ENCODE measurements around the gene LPCAT1.
"Not testable (repeated sequence)": the region's sequence is repeated elsewhere in the genome, so short reads cannot be mapped to it uniquely, and the experiment has no call there.

Gene LPCAT1

DNA sequence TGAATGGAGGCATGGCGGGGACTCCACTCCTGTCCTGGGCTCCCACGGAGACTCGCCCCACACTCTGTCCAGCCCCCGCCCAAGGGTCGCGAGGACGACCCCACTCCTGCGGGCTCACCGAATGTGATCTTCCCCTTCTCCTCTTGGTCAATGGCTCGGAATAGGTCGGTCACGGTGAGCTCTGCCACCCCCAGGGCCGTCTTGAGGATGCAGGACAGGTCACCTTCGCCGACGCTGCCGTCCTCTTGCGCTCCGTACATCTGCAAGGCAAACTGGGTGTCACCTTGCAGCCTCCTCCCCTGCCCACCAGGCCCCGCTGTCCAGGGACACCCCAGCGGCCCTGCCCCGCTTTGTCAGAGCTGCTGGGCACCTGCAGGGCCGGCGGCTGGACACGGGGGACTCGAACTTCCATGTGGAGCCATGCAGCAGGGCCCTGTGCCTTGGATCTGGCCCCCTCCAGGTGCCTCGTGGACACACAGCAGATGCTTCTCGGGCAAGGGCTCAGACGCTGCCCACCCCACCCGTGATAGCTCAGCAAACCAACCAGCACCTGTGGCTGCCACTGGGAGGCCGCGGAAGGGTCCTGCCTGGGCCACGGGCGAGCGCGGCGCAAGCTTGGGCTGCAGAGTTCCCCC lies 57.0 kb downstream of the LPCAT1 start:
- H3K36me3 ChIP-seq (ENCODE audit: insufficient read depth, low read length), result peaks cover 25% of the 10 kb centered on the region

DNA sequence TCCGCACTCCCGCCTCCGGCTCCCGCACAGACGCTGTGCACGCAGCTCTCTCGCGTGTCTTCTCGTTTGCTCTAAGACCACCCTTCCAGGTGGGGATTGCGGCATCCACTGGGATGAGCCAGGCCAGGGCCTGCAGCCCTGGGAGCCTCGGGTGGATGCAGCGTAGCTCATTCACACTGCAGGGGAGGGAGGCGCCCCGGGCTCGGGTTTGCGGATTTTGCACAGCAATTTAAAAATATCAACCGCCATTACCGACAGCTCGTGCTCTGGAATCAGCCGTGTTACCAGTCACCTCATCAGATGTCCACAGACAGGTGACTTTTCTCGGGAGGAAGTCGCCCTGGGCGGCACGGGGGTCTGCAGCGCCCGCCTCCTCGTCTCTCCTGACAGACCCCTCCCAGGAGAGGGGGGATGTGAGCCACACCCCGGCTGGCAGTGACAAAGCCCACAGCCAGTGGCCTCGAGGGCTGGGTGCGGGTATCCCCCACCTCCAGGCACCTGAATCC lies 57.7 kb downstream of the LPCAT1 start:
- Histone ChIP-seq H3K4me1 (ENCODE audit: insufficient read depth, low read length) (no peaks in the 10 kb centered on the region), H3K9me3 (ENCODE audit: control insufficient read depth, insufficient read depth, low read length) (no peaks in the 10 kb centered on the region), H3K9ac (ENCODE audit: low read depth, low read length) (no peak overlapping the region), H3K36me3 (ENCODE audit: insufficient read depth, low read length) (peaks cover 29% of the 10 kb centered on the region)

More for the DNA sequence above, 57.0 kb downstream of the LPCAT1 start:
- H3K9me3 ChIP-seq (ENCODE audit: control insufficient read depth, insufficient read depth, low read length), result no peaks in the 10 kb centered on the region
- H3K4me1 ChIP-seq (ENCODE audit: insufficient read depth, low read length), result no peaks in the 10 kb centered on the region
- no peak overlapping the region for H3K9ac ChIP-seq (ENCODE audit: low read depth, low read length)

DNA sequence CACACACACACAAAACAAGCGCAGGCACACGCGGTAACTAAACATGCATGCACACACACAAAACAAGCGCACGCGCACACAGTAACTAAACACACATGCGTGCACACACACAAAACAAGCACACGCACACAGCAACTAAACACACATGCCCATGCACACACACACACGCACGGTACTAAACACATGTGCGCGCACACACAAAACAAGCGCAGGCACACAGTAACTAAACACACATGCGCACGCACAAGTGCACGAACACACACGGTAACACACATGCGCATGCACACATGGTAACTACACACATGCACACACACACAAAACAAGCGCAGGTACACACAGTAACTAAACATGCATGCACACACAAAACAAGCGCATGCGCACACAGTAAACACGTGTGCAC lies 58.6 kb downstream of the LPCAT1 start:
- H3K4me1 ChIP-seq (ENCODE audit: insufficient read depth, low read length), result no peaks in the 10 kb centered on the region
- no peaks in the 10 kb centered on the region for H3K9me3 ChIP-seq (ENCODE audit: control insufficient read depth, insufficient read depth, low read length)
- no peak overlapping the region for H3K9ac ChIP-seq (ENCODE audit: low read depth, low read length)
- H3K36me3 ChIP-seq (ENCODE audit: insufficient read depth, low read length), result peaks cover 32% of the 10 kb centered on the region

DNA sequence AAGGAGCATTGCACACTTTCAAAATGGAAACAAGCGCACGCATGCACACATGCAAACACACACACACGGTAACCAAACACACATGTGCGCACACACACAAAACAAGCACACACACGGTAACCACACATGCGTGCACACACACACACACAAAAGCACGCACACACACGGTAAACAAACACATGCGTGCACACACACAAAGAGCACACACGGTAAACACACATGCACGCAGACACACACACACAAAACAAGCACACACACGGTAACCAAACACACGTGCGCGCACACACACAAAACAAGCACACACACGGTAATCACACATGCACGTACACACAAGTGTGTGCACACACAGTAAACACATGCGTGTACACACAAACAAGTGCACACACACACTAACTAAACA lies 59.2 kb downstream of the LPCAT1 start:
- no peaks in the 10 kb centered on the region for H3K4me1 ChIP-seq (ENCODE audit: insufficient read depth, low read length)
- H3K9ac ChIP-seq (ENCODE audit: low read depth, low read length), result no peak overlapping the region
- H3K36me3 ChIP-seq (ENCODE audit: insufficient read depth, low read length), result peaks cover 31% of the 10 kb centered on the region
- H3K9me3 ChIP-seq (ENCODE audit: control insufficient read depth, insufficient read depth, low read length), result no peaks in the 10 kb centered on the region

DNA sequence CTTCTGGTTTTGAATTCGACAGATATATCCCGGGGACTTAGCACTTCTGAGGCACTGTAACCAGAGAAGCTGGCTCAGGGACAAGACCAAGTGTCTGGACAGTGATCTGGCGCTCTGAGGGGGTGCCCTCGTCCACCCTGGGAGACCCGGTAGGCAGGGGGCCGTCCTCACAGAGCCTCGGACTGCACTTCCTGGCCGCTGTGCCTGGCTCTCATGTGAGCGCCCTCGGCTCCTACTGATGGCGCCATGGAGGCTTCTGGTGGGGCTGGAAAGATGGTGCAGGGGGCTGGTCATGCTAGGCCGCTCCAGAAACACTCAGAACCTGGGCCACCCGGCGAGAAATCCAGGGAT lies 59.7 kb downstream of the LPCAT1 start:
- no peak overlapping the region for H3K9ac ChIP-seq (ENCODE audit: low read depth, low read length)
- peaks cover 33% of the 10 kb centered on the region for H3K36me3 ChIP-seq (ENCODE audit: insufficient read depth, low read length)
- no peaks in the 10 kb centered on the region for H3K9me3 ChIP-seq (ENCODE audit: control insufficient read depth, insufficient read depth, low read length)
- H3K4me1 ChIP-seq (ENCODE audit: insufficient read depth, low read length), result no peaks in the 10 kb centered on the region

DNA sequence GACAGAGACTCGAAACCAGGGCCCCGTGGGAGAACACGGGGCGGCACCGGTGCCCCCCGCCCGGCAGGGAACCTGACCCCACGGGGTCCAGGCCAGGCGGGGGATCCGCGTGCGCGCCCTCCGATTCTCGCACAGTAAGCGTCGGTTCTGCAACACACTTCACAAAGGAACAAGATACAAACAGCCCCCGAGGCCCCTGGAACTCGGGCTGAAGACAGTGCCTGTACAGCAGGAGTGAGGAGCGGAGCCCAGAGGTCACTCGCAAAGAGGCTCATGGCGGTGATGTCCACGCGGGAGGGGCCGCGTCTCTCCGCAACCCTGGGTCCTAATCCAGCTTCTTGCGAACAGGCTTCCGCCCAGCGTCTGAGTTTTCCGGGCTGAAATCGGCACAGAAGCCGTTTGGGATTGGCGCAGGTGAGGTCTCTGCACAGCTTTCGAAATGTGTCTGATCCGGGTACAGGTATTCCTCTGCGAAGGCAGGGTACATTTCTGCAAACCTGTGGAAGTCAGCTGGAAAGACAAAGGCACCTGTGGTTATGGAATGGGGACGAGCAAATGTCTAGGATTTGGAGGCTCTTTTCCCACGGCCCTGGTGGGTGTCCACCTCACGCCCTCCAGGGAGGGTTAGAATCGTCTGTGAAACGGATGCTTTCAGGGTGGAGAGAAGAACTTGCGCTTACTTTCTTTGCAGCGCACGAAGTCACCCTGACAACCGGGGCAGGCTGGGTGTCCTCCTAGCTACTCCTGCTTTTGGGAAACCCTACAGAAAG lies 60.2 kb downstream of the LPCAT1 start:
- H3K9me3 ChIP-seq (ENCODE audit: control insufficient read depth, insufficient read depth, low read length), result no peaks in the 10 kb centered on the region; the same call in 1 of the 2 replicates
- H3K36me3 ChIP-seq (ENCODE audit: insufficient read depth, low read length), result peaks cover 33% of the 10 kb centered on the region
- H3K9ac ChIP-seq (ENCODE audit: low read depth, low read length), result no peak overlapping the region
- H3K4me1 ChIP-seq (ENCODE audit: insufficient read depth, low read length), result no peaks in the 10 kb centered on the region

DNA sequence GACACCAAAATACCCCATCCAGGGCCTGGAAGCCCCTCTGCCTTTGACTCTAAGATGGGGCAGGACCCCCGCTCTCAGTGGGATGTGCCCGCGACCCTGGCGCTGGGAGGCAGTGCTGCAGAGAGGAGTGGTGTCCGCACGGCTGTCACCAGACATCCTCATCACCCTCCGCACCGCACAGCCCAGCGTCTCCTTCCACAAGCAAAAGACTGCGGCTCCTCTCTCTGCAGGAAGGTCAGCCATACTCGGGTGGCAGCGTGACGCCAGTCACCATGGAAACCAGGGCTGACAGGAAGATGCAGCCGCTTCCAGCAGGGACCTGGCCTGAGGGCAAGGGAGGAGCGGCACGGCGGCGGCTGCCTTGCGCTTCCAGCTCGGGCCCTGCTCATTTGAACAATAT lies 61.4 kb downstream of the LPCAT1 start:
- H3K36me3 ChIP-seq (ENCODE audit: insufficient read depth, low read length), result peaks cover 39% of the 10 kb centered on the region
- no peak overlapping the region for H3K9ac ChIP-seq (ENCODE audit: low read depth, low read length)
- H3K9me3 ChIP-seq (ENCODE audit: control insufficient read depth, insufficient read depth, low read length), result peaks cover 2% of the 10 kb centered on the region; the same call in 1 of the 2 replicates
- no peaks in the 10 kb centered on the region for H3K4me1 ChIP-seq (ENCODE audit: insufficient read depth, low read length)

DNA sequence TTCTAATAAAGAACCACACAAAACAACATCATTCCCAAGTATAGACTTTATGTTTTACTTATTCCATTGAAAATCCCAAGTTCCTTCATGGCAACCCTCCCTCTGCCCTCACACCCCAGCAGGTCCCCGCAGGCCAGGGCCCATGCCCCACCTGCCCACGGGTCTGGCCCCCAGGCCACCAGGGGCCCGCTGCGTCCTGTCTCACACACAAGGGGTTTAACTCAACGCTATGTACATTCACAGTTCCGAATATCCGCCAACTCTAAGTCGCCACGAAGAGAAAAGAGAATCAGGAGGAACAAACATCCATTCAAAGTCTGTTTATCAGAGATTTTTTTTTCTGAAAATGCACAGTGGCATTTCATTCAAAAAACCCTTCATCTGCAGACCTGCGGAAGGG lies 62.4 kb downstream of the LPCAT1 start:
- Histone ChIP-seq H3K9me3 (ENCODE audit: control insufficient read depth, insufficient read depth, low read length) (peaks cover 2% of the 10 kb centered on the region; the same call in 1 of the 2 replicates), H3K4me1 (ENCODE audit: insufficient read depth, low read length) (no peaks in the 10 kb centered on the region), H3K9ac (ENCODE audit: low read depth, low read length) (no peak overlapping the region), H3K36me3 (ENCODE audit: insufficient read depth, low read length) (peaks cover 42% of the 10 kb centered on the region)

DNA sequence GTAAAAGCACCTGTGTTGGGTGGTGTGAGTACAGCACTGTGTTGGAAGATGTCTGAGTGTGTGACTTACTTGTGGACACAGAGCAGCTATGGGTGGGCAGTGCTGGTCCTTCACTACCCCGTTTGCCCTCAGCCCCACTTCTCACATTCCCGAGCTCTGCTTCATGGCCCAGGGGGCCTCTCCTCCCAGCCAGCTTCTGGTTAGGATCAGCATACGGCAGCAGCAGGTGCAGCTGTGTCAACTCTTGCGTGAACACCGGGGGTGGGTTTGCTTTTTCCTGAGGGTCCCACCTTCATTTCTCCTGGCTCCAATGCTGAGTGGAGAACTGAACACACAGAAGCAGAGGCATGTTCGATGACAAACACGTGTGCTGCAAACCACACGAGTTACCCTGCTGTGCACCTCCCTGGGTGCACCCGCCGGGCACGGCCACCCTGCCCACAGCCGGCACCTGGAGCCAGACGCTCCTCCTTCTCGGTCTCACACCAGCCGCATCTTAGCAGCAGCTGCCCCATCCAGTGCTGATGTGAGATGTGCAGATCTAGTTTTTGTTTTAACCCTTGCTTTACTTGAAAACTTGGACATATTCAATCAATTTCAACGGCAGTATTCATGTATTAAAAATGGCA lies 63.6 kb downstream of the LPCAT1 start:
- peaks cover 42% of the 10 kb centered on the region for H3K36me3 ChIP-seq (ENCODE audit: insufficient read depth, low read length)
- no peaks in the 10 kb centered on the region for H3K4me1 ChIP-seq (ENCODE audit: insufficient read depth, low read length)
- peaks cover 6% of the 10 kb centered on the region for H3K9me3 ChIP-seq (ENCODE audit: control insufficient read depth, insufficient read depth, low read length)
- no peak overlapping the region for H3K9ac ChIP-seq (ENCODE audit: low read depth, low read length)

DNA sequence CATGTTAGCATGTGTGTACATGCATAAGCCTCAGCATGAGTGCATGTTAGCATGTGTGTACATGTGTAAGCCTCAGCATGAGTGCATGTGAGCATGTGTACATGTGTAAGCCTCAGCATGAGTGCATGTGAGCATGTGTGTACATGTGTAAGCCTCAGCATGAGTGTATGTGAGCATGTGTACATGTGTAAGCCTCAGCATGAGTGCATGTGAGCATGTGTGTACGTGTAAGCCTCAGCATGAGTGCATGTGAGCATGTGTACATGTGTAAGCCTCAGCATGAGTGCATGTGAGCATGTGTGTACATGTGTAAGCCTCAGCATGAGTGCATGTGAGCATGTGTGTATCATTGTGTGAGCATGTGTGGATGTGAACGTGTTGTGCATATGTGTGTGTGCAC lies 64.3 kb downstream of the LPCAT1 start:
- not testable (repeated sequence) for H3K9me3 ChIP-seq (ENCODE audit: control insufficient read depth, insufficient read depth, low read length); H3K4me1 ChIP-seq (ENCODE audit: insufficient read depth, low read length); H3K9ac ChIP-seq (ENCODE audit: low read depth, low read length)
- peaks cover 37% of the 10 kb centered on the region for H3K36me3 ChIP-seq (ENCODE audit: insufficient read depth, low read length)

DNA sequence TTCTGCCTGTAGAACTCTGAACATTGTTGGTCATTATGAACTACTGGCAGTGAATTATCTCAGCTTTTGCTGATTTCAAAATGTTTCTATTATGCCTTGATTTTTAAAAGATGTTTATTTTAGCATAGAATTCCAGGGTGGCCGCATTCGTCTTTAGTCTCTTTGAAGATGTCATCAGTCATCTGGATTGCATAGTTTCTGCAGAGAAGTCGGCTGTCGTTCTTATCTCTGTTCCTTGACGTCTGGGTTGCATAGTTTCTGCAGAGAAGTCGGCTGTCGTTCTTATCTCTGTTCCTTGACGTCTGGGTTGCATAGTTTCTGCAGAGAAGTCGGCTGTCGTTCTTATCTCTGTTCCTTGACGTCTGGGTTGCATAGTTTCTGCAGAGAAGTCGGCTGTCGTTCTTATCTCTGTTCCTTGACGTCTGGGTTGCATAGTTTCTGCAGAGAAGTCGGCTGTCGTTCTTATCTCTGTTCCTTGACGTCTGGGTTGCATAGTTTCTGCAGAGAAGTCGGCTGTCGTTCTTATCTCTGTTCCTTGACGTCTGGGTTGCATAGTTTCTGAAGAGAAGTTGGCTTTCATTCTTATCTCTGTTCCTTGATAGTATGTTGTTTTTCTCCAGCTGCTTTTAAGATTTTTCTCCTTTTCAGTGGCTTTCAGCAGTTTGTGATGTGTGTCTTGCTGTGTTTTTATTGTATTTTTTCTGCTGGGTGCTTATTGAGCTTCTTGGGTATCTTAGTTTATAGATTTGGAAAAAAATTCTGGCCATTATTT lies 67.5 kb downstream of the LPCAT1 start:
- Histone ChIP-seq H3K9me3 (ENCODE audit: control insufficient read depth, insufficient read depth, low read length) (peaks cover 17% of the 10 kb centered on the region), H3K36me3 (ENCODE audit: insufficient read depth, low read length) (peaks cover 20% of the 10 kb centered on the region; the same call in 1 of the 2 replicates)
- not testable (repeated sequence) for H3K9ac ChIP-seq (ENCODE audit: low read depth, low read length); H3K4me1 ChIP-seq (ENCODE audit: insufficient read depth, low read length)

DNA sequence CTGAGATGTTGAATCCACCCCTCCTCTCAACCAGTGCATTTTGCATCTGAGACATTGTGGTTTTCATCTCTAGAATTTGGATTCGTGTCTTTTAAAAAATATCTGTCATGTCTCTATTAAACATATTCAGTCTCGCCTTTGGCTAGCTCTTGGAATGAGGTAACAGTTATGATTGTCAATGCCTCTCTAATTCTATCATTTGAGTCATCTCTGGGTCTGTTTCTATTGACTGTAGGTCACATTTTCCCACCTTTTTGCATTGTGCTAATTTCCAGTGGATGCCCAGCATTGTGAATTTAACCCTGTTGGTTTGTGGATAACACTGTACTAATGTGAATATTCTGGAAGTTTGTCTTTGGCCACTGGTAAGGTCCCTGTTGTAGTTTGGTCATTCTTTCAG lies 70.1 kb downstream of the LPCAT1 start:
- H3K9me3 ChIP-seq (ENCODE audit: control insufficient read depth, insufficient read depth, low read length), result peaks cover 17% of the 10 kb centered on the region
- no peak overlapping the region for H3K9ac ChIP-seq (ENCODE audit: low read depth, low read length)
- no peaks in the 10 kb centered on the region for H3K4me1 ChIP-seq (ENCODE audit: insufficient read depth, low read length)

DNA sequence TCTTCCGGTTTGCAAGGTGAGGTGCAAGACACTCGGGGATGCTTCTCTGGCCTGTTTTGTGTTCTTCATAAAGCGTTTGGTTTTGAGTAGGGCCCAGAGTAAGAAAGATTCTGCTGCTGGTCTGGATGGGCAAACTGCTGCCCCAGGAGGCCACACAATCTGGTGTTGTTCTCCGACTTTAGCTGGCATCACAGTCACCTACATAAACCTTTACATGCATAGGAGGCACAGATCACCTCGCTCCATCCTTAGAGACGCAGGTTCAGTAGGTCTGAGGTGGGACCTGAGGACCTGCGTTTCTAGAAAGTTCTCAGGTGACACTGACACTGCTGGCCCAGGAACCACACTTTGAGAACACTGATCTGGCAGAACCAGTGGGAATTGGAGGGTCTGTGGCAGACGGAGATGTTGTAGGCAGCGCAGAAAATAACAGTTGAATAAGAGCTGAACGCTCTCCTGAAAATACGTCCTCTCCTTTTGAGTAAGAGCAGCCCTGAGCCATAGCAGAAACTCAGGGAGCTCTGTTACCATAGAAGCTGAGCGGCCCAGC lies 74.6 kb downstream of the LPCAT1 start:
- Histone ChIP-seq H3K9me3 (ENCODE audit: control insufficient read depth, insufficient read depth, low read length) (peaks cover 11% of the 10 kb centered on the region), H3K4me1 (ENCODE audit: insufficient read depth, low read length) (no peaks in the 10 kb centered on the region), H3K9ac (ENCODE audit: low read depth, low read length) (no peak overlapping the region), H3K36me3 (ENCODE audit: insufficient read depth, low read length) (no peaks in the 10 kb centered on the region)

More for the DNA sequence above, 70.1 kb downstream of the LPCAT1 start:
- peaks cover 9% of the 10 kb centered on the region; the same call in 1 of the 2 replicates for H3K36me3 ChIP-seq (ENCODE audit: insufficient read depth, low read length)

DNA sequence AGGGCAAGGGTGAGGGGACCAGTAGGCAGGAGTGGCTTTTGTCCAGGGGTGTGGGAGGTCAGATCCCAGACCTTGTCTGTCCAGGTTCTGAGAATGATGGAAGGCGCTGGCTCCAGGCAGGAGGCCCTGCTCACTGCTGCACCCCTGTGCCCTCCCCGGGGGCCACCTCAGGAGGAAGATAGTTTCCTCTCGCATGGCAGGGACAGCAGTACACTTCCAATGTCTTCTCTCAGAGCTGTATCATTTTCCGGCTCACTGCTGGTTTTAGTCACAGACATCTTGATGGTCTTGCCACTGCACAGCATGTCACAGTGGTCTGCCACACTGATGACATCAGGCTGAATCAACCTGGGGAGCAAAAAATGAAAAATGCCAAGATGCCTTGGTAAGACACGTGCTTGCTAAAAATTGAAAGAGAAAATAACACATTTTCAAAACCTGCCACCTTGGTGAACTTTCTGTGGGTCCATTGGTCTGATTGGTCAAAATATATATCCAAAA lies 75.2 kb downstream of the LPCAT1 start:
- H3K36me3 ChIP-seq (ENCODE audit: insufficient read depth, low read length), result no peaks in the 10 kb centered on the region
- peaks cover 6% of the 10 kb centered on the region; the same call in 1 of the 2 replicates for H3K9me3 ChIP-seq (ENCODE audit: control insufficient read depth, insufficient read depth, low read length)
- no peaks in the 10 kb centered on the region for H3K4me1 ChIP-seq (ENCODE audit: insufficient read depth, low read length)
- no peak overlapping the region for H3K9ac ChIP-seq (ENCODE audit: low read depth, low read length)
